IgD-negative memory B cell (primary cell): Measurements from ENCODE around the gene URAD. TPM values are rescaled to one million over a fixed set of nuclear protein-coding genes. Genes with fewer than 3 reads are reported as not detected.

Source experiments
- H3K27ac Mint-ChIP-seq, 3 donors: one replicate each; pipeline ENCODE4 v1.8.0; 2020 to 2022; ENCODE audit warnings: mild to moderate bottlenecking in 3 of 3, mixed read lengths in 3 of 3, moderate library complexity in 1 of 3
- H3K27me3 Mint-ChIP-seq: one replicate; pipeline ENCODE4 v1.8.0; 2021; ENCODE audit warnings: mixed read lengths
- H3K36me3 Mint-ChIP-seq: one replicate; pipeline ENCODE4 v1.8.0; 2020; ENCODE audit warnings: mild to moderate bottlenecking, mixed read lengths
- H3K4me1 Mint-ChIP-seq, 3 donors: one replicate each; pipeline ENCODE4 v1.8.0; 2020 to 2022; ENCODE audit warnings: mixed read lengths in 3 of 3, mild to moderate bottlenecking in 1 of 3
- H3K4me3 Mint-ChIP-seq, 4 donors: one replicate each; pipeline ENCODE4 v1.8.0; 2020 to 2022; ENCODE audit warnings: mild to moderate bottlenecking in 4 of 4, mixed read lengths in 4 of 4, moderate library complexity in 3 of 4
- H3K9me3 Mint-ChIP-seq, 3 donors: one replicate each; pipeline ENCODE4 v1.8.0; 2020 to 2021; ENCODE audit warnings: mixed read lengths in 3 of 3, mild to moderate bottlenecking in 1 of 3
- polyA plus RNA-seq: library from polyadenylated mRNA; unstranded; fragments of 300-500 nt; fragmentation: Illumina TruSeq; gene quantifications from one replicate; pipeline ENCODE4 v1.2.3, GENCODE V29; 2021

URAD gene
- polyA plus RNA-seq, 1 donor from 2014 or later, result not detected

DNA sequence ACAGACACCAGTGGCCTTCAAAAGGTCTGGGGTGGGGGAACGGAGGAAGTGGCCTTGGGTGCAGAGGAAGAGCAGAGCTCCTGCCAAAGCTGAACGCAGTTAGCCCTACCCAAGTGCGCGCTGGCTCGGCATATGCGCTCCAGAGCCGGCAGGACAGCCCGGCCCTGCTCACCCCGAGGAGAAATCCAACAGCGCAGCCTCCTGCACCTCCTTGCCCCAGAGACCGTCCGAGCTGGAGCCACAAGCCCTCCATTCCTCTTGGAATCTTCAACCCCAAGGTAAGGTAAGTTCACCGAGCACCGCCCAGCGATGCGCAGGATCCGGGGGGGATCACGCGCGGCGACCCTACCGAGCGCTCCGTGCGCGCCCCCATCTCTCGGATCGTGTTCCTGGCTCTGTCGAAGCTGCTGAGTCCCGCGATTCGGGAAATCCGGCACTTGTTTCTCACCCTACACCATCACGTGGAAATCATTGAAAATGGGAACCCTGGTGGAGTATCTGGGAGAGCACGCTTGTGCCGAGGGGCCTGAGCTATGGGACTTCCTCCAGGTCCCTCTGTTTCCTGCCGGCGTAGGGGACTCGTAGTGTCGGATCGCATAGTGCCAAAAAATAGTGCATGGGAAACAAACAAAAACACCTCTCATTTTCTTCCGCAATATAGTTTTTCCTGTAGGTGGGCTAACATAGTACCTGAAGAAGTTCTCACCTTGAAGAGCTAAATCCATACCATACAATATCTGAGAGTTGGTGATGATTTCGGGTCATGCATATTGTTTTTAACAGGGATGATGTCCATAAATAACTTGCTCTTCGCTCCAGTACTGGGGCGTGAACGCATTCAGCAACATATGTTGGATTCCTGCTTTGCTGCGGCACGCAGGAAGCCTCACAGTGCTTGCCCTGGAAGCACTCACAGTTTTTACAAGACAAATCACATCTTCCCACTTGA, 59.4 kb downstream of the URAD start:
- H3K27ac Mint-ChIP-seq, result peak overlapping the region; percentile 63 to 86 (median 68)
- peak overlapping the region in 2 of 4 donors; percentile 23 to 33 for H3K4me3 Mint-ChIP-seq
- peaks cover 0 to 8% (median 7%) of the 10 kb centered on the region in 3 donors for H3K9me3 Mint-ChIP-seq
- peaks cover 5 to 8% (median 5%) of the 10 kb centered on the region in 3 donors for H3K4me1 Mint-ChIP-seq
- peaks cover 72% of the 10 kb centered on the region for H3K27me3 Mint-ChIP-seq
- H3K36me3 Mint-ChIP-seq, result no peaks in the 10 kb centered on the region

DNA sequence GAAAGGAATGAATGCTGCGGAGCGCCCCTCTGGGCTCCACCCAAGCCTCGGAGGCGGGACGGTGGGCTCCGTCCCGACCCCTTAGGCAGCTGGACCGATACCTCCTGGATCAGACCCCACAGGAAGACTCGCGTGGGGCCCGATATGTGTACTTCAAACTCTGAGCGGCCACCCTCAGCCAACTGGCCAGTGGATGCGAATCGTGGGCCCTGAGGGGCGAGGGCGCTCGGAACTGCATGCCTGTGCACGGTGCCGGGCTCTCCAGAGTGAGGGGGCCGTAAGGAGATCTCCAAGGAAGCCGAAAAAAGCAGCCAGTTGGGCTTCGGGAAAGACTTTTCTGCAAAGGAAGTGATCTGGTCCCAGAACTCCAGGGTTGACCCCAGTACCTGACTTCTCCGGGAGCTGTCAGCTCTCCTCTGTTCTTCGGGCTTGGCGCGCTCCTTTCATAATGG, 60.1 kb downstream of the URAD start:
- Mint-ChIP-seq H3K27ac (peak overlapping the region; percentile 63 to 86 (median 67)), H3K36me3 (no peaks in the 10 kb centered on the region), H3K27me3 (peaks cover 72% of the 10 kb centered on the region), H3K4me1 (peaks cover 6 to 11% (median 10%) of the 10 kb centered on the region in 3 donors), H3K9me3 (peaks cover 0 to 10% (median 10%) of the 10 kb centered on the region in 3 donors), H3K4me3 (peak overlapping the region in 1 of 4 donors; percentile 23)

Other genes with a start within 250 kb of the URAD start
- gene GSX1, start 196.2 kb downstream of the URAD start, polyA plus RNA-seq, result not detected
- gene PDX1, start 68.7 kb downstream of the URAD start, polyA plus RNA-seq, result not detected
- gene CDX2, start 19.4 kb downstream of the URAD start, polyA plus RNA-seq, result not detected
- gene FLT3, start 111.9 kb upstream of the URAD start, polyA plus RNA-seq, result 0.80 TPM
- gene PAN3, start 149.9 kb upstream of the URAD start, polyA plus RNA-seq, result 7.6 TPM